Stimulated activated CD8-positive, alpha-beta memory T cell treated with anti-CD3 and anti-CD28 coated beads, Interleukin-4, amount 100 ng/mL, for 24 hours (primary cell): ENCODE data around the gene KLHDC9.

ENCODE experiments used
- DNase-seq: peaks from one replicate; pipeline ENCODE4 v3.0.0-alpha.2; 2020; ENCODE audit warnings: low read depth

Gene KLHDC9

DNA sequence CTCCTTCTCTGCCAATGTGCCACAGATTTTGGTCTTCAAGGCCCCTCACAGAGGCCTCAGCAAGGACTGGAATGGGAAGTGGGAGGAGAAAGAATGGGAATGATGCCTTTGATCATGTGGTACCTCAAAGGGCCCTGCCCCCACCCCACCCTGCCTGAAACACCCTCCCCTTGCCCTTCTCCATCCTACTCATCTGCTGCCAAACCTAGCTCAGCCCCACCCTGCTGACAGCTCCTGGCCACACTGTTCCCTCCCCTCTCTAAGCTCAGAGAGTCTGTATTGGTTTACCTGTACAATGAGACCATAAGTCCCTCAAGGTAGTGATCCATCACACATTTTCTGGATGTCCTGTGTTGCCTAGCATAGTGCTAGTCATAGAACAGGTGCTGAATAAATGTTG lies 21.8 kb upstream of the KLHDC9 start:
- DNase-seq = no peak

DNA sequence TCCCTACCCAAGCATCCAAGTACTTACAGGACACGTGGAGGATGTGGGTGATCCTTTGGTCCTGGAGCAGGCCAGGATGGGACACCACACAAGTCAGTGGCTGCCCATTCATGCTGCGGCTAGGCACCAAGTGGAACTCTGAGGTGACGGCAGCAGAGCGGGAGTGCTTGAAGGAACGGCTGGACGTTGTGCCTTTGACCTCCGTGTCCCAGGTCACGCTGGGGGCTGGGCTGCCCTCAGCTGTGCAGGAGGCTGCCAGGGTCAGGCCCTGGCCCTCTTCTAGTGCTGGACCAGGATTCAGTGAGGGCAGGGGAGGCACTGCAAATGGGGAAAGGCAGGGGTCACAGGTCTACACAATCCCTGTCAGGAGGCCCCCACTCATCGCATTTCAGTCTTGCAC lies 20.7 kb upstream of the KLHDC9 start:
- no peak for DNase-seq

DNA sequence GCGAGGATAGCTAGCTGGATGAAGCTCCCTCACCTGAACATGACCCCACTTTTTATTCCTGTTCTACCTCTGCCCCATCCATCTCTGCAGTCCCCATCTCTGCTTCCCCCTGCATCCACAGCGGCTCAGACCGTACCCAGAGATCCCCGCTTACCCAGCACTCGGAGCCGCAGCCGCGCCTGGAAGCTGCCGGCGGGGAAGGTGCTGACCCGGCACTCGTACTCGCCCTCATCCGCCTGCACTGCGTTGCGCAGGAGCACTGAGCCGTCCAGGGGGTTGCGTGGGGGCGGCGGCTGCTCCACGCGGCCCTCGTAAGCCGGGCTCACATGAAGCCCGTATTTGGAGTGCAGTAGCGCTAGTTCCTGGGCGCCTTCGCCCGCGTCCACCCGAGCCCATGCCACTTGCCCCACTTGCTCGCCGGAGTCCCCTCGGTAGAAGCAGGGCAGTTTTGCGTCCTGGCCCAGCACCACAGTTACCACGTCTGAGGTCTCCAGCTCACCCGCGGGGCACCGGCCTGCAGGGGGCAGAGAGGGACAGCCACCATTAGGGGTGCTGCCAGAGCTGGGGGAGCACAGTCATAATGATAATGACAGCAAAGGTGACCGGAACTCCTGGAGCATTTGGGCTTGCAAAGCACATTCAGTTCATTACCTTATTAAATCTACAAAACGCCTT lies 18.6 kb upstream of the KLHDC9 start:
- no peak for DNase-seq

DNA sequence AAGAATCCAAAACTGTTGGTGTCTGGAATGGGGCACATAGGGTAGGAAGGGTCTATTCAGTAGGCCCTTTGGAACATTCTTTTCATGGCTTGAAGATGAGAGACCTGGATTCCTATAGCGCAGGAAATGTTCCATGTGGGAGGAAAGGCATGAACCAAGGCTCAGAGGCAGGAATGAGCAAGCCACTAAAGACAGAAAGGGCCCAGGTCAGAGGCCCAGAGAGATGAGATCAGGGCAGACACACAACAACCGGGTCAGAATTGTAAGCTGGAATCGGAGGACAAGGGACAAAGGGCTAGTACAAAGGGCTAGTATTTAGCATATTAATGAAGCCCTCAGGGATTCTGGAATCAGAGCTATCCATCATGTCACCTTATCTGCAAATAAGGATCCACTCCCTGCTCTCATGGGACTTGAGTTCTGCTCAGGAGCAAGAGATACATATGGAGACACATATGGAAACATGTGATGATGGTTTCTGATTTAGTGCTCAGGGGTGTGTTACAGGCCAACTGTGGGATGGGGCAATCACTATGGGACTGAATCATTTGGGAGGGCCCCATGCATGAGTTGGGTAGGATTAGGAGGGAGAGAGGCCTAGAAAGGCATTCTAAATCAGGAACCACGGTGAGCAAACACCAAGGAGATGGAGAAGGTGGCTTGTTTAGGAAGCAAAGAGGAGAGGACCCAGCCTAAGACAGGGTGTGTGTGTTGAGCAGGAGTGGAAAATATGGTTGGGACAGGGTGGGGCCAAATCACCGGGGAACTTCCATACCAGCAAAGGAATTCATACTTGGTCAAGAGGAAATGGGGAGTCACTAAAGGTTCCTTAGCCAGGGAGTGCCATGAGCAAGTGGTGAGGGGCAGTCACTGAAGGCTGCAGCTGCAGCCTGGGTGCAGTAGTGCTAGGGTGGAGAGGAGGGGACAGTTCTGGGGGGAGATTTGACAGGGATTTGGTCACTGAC lies 17.4 kb upstream of the KLHDC9 start:
- DNase-seq = no peak

DNA sequence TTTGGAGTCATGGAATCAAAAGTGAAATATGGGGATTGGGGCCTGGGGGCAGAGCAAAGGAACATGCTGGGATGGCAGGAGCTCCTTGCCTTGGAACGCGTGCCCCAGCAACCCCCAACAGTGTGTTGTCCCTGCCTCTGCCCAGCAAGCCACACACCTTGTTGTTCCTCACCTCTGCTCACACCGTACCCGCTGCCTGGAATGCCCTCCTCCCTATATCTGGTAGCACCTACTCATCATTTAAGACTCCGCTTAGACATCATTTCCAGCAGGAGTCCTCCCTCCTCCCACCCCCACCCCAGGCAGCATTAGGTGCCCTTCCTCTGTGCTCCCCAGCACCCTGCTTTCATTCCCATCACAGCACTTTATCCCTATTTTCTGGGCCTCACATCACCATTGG lies 16.6 kb upstream of the KLHDC9 start:
- no peak for DNase-seq

DNA sequence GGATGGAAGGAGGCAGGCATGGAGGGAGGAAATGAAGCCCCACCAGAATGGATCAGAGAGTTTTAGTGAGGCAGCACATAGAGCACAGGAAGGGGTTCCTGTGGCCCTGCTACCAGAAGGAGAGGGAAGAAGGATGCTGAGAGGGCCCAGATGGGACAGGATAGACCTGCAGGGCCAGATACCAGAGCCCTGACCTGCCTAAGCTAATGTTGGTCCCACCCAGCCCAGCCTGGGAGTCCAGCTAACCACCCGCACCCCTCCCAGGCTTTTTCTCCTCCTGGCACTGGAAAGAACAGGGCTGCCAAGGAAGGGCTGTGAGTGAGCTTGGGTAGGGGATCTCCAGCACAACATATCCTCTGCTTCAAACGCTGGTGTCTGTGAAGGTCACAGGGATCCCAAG lies 15.7 kb upstream of the KLHDC9 start:
- no peak for DNase-seq

DNA sequence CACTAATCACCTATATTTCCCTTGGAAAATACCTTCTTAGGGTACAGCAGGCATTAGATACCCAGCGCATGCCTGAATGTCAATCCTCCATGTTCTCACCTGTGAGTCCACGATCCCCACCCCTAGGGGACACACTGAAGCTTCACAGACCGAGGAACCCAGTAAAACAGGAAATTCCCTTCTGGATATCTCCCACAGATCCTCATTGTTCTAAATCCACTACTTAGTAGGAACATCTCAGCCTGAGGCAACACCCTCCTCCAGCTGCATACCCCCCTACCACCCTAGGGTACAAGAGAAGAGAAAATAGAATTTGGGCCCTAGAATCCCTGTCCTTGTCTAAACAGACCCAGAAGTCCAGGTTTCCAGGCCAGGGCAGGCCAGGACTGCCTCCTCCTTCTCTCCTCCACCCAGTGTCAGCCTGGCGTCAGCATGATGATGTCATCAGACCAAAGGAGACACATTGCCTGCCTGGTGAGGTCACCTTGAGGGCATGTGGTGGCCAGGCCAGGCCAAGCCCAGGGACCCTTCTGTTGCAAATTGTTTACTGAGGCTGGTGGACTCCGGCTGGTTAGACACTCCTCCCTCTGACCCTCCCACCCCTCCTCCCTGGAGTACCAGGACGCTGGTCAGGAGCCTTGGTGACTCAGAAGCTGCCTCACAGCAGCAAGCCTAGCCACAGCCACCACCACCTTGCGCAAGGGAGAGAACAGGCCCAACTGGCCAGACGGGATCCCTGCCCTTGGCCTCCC lies 15.0 kb upstream of the KLHDC9 start:
- no peak for DNase-seq

DNA sequence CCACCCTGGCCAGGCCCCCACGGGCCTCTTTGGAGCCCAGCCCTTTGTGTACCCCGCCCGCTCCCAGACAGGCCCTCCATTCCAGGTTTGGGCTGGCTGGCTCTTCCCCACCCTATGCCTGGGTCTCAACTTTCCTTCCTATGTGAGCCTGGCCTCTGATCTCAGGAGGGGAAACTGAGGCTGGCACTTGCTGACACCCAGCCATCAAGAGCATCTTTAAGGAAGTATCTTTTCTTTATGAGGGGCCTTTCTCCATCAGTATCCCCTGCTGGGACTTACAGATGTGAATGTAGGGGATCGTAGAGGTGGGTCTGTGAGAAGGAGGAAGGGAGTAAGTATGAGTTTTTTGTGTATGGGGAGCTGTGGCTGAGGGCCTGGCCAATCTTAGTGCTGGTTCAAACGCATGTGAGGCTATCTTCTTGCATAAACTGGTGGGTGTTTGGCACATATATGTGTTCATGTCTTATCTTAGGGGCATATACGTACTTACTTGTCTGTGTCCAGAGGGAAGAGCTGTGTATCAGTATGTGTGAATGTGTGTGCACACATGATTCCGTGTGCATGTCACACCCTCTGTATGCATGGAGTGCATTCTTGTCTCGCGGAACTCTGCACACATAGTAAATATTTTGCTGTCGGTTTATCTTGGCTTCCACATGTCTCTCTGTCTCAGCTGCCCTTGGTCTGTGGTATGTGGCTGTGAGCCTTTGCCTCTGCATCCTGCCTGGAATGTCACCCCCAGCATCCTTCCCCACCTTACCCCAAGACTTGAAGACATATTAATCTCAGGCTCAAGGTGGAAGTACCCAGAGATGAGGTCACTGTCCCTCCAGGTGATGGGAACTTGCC lies 14.2 kb upstream of the KLHDC9 start:
- DNase-seq = no peak

DNA sequence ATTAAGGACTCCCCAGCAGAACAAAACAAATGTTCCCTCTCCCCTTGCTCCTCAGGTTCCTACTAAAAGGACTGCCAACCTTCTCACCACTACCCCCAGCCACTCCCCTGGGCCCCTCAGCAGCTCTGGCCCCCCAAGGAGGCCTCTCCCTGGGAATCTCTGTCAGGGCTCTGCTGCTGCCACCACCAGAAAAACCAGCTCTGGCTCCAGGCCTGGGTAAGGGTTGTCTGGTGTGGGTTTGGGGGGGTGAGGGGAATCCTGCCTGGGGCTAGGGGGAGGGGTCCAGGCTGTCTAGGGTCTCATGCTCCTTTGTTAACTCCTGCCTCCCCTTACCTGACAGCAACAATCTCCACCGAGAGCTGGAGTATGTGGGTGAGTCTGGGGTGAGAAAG lies 13.6 kb upstream of the KLHDC9 start:
- no peak for DNase-seq

DNA sequence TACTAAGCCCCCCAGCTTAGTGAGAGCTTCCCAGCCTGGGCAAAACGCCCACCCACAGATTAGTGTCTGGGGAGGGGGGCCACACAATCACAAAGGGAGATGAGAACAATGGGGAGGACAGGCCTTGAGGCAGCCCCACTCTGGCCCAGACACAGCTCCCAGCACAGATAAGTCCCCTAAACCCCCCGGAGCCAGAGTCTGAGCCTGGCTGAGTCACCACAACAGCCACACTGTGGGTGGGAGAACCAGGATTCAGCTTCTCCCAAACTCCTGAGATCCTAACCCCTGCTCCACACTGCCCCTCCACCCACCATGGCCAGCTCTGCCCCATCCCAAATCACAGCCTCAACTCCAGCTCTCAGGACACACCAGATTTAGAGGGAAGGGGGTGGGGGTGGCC lies 13.0 kb upstream of the KLHDC9 start:
- no peak for DNase-seq

DNA sequence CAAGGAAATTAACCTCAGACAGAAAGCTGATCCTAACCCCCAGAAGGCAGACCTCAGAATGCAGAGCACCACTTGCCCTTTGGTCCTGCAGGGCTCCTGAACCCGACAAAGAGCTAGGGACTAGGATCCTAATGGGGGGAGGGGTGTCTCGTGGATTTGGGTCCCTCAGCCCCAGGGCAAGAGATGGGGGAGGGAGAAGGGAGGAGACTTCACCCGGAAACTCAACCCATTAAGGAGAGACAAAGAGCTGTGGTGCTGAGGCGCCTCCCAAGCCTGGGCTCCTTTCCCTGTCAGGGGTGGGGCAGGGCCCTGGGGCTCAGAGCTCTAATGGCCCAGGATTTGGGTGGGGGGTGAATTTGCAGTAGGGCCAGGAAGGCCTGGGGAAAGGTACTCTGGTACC lies 11.7 kb upstream of the KLHDC9 start:
- no peak for DNase-seq

DNA sequence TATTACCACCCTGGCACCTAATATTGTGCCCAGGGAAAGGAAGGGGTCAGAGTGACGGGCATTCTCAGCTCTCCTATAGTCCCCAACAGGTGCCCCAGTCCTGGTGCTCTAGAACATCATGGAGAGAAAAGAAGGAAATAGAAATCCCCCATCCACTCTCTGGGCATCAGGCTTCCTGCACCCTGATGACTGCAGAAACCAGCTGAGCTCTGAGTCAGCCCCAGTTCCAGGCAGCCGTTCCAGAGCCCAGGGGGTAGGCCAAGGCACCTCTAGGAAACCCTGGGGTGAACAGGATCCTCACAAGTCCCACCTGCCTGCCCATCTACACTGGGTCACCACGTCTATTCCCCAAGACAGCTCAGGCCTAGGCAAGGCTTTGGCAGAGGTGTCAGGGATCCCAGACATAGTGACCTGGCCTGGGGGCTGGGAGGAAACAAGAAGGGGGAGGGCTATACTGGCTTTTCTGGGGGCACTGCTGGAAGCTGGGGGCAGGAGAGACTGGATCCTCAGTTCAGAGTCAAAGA lies 9.5 kb upstream of the KLHDC9 start:
- DNase-seq = no peak

DNA sequence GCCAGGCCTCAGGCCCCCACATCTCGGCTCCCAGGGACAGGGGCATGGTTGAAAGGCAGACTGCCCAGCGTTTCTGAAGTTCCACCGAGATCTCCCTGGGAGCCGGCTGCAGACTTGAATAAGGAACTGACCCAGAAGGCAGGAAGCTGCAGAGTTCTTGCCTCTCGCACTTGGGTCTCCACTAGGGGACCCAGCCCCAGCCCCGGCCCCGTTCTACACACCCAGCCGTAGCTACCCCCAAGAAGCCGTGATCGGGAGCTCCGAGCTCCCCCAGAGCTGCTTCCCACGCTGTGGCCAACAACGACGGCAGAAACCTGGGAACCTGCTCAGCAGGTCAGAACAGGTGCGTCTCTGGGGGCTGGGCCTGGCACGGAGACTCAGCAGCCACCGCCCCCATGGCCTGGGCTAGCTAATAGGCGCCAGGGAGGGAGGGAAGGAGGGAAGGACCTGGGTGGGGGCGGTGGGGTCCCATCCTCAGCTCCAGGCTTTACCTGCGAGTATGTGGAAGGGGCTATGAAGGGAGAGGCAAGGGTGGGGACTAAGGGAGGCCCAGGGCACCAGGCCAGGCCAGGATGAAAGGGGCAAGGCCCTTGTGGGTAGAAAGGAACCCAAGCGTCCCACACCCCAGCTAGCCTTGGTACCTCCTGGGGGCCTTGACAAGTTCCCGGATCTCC lies 8.8 kb upstream of the KLHDC9 start, which contains the start of gene NECTIN4:
NECTIN4 (minus strand) TSS at position 308 of the 674 bp plus-strand sequence; CDS start at position 46, 262 bp downstream.
- DNase-seq = no peak

DNA sequence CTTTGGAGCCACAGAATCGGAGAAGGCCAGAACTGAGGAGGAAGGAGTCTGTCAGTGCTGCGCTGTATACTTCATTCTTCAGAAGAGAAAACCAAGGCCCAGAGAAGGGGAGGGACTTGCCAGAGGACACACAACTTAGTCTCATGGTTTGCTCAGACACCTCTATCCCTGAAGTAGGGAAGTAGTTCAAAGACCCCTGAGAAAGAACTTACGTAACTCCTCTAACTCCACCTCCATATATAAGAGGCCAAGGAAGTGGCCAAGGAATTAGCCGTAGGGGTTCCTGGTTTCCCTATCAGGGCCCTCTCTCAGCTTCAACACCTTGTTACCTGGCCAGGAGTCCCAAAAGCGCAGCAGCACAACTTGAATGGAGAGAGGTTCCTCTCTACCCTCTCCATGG lies 8.2 kb upstream of the KLHDC9 start:
- DNase-seq = no peak

DNA sequence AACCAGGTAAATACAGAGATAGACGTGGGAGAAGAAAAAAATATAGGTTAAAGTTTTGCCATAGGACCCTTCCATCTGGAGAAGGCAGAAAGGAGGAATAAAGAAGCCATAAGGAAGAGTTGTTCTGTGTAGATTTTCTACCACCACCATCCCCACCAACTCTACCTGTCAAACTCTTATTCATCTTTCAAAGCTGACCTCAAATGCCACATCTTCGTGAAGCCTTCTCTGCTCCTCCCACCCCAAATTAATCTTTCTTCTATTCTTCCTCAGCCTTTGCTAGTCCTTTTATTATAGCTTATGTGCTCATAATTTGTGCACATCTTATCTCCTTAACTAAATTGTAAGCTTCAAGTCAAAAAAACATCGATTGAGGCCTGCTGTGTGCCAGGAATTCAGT lies 7.5 kb upstream of the KLHDC9 start:
- no peak for DNase-seq

DNA sequence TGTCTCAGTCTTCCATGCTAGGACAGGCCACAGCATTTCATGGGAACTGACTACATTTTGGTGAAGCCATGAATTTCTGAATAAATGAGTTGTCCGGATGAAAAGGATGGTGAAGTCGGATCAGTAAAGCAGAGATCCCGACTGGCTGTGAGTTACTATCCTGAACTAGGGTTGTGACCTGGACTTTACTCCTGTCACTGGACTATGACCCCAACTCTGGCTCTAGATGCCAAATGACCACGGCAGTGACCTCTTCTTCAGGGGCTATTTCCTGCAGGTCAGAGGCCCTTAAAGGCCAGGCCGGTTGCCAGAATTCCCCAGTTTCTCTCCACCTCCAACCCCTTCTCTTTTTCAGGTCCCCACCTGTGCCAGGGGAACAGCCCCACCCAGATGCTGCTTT lies 7.1 kb upstream of the KLHDC9 start:
- no peak for DNase-seq

DNA sequence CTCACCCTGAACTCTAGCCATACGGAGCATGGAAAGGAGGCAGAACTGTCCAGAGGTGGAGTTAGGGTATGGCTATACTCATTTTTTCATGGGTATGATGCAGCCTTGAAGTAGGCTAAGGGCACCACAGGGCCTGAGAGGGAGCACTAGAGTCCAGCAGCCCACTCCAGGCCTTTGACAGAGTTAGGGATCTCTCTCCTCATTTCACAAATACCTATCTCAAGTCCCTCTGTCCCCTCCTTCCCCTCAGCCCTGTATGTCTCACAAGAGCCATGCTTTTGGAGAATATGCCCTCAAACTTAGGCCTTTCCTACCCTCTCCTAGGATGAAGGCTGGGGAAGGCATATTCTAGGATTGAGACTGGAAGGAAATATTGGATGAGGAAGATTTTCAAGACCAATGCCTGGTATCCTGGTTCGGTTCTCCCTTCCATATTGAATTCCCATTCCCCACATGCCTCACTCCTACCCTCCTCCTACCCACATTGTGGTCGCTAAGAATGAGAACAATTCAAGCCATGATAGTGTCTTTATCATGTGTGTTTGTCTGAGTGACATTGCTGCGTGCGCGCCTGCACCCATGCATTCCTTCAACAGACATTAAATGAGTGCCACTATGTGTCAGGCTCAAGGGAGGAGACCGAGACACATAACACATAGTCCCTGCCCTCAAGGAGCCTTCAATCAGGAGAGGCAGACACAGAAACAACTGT lies 6.2 kb upstream of the KLHDC9 start:
- DNase-seq = no peak

DNA sequence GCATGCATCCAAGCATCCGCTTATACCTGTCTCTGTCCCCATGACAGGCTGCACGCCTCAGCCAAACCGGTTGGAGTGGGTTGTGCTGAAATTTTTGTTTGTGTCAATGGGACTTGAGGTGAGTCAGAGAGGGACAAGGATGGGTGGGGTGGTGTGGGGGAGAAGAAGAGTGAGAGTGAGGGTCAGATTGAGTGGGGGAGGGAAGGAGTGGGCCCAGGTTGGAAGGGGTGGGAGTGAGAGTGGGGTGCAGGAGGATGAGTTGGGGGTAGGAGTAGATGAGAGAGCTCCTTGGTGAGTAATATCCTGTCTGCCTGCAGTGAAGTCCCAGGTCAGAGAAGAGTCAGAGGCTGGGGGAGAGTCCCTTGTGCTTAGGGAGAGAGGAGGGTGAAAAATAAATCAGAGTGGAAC lies 5.5 kb upstream of the KLHDC9 start:
- no peak for DNase-seq

DNA sequence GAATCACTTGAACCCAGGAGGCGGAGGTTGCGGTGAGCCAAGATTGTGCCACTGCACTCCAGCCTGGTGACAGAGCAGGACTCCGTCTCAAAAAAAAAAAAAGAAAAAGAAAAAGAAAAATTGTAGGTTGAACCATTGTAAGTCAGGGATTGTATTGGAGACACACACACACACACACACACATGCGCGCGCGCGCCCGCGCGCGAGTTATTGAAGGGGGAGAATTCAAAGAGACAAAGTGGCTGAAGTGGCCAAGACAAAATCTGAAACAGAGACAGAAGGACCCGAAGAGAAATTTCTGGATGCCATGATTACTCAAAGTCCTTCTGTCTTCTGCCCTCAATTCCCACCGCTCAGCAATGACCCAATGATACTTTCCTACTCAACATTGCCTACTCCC lies 3.7 kb upstream of the KLHDC9 start:
- DNase-seq = no peak

DNA sequence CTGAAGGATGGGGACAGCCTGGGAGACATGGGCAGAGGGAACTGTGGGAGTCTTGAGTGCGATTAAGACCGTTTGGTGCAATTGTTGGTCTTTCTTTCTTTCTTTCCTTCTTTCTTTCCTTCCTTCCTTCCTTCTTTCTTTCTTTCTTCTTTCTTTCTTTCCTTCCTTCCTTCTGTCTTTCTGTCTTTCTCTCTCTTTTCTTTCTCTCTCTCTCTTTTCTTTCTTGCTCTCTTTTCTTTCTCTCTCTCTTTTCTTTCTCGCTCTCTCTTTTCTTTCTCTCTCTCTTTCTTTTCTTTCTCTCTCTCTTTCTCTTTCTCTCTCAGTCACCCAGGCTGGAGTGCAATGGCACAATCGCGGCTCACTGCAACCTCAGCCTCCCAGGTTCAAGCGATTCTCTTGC lies 2.9 kb upstream of the KLHDC9 start:
- no peak for DNase-seq
